HG02938 (cell line): Measurements from ENCODE around the gene CCDC178.

Experiments used
- ATAC-seq: cut with Tn5 transposase; IDR thresholded peaks from one replicate; pipeline ENCODE4 v1.9.1; 2021; ENCODE audit warnings: mild to moderate bottlenecking, moderate library complexity; ENCODE audit not compliant: unreplicated experiment

CCDC178 gene

DNA sequence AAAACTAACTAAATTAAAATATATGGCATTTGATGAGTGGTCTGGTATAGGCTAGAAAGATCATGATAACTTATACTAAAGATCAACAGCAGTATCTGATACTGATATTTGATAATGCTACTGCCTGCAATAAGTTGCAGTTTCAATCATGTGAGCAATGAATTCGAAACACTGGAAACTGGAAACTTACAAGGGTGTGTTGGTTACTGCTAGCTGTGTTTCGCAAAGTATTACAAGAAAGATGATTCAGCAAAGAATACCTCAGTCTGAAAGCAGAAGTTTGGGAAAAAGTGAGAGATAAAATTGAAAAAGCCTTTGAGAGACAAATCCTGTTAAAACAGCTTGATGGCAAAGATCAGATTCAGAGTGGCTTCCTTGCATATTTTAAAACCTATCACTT is 294.5 kb downstream of the CCDC178 start:
- ATAC-seq = no peak

DNA sequence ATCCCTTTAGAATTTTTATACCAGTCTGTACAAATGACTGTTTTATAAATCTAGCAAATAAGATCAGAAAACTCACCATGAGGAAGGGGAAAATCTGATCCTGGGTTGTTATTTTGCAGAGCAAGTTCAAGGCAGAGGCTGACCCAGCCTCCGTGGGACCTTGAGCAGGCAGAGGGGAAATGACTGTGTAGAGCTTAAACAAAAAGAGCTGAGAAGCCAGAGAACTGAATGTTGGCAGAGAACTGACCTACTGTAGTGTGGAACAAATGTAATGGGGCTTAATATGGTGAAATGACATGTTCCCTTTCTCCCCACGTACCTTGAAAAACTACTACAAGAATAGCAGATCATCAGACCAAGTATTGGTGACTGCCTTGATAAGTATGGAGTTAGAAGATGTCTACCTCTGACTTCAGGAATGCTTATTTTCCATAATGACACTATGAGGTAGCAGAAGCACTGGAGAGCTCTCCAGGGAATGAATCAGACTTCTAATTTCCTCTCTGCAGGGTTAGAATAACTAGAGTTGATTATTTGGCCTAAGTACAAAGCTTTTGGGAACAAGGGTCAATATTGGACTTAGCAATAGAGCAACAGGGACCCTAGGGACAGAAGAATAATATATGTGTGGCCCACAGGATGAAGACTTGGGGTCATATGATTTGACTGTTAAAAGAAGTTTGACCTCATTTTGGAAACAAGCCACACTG is 304.4 kb downstream of the CCDC178 start:
- ATAC-seq = no peak

DNA sequence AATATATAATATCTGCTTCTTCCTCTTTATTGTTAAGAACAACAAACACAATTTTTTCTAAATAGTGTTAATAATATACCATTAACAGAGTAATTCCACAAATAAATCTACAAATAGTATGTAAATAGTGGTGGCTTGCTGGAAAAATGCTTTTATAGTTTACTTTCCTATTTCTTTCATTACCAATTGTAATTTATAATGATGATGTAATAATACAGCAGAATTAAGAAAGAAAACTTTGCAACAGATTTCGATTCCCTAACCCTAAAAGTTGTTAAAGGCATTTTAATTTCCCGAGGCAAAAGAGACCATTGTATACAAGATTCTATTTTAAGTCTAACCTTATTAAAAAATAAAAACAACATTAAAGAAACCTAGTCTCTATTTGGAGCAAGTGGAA is 307.9 kb downstream of the CCDC178 start:
- no peak for ATAC-seq

DNA sequence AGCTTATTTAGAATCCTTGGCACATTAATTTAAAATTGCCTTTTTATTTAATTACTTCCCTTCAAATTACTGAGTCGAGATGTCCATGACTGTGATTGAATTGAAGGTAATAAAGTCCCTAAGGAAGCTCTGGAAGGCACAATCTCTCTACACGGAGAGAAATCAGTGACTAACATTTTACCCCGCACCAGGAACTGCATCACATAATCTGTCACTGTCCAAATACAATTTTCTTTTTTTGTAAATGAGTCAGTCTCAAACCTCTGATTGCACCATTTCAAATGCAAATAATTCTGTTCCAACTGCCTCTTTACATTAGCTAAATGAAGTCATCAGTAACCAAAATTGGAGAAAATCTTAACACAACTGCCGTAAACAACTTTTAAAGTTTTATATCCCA is 311.9 kb downstream of the CCDC178 start:
- no peak for ATAC-seq

DNA sequence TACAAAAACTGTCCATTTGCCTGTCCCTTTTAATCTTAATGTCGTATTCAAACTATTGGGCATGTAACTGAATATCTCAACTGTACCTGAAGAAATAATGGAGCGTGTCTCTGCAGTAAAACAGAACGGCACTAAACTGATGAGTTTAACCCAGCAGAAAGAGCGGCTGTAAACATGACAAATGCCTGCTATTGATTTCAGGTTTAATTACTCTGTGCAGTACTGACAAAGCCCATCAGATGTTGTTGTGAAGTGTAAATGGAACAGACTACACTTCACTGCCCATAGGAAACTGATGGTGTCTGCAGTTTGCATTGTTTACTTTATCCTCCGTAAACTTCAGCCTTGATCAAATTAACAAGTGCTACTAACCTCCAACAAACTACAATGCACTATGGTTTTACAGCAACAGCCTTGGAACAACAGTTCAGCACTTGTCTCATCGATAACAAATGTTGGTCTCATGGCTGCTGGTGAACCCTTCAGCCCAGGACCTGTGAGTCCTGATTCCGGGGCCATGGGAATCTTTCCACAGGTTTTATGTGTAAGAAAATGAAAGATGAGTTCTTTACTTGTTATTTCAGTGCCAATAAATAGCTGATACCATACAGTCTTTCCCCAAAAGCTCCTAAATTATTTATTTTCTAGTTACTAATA is 316.5 kb downstream of the CCDC178 start:
- ATAC-seq = no peak

DNA sequence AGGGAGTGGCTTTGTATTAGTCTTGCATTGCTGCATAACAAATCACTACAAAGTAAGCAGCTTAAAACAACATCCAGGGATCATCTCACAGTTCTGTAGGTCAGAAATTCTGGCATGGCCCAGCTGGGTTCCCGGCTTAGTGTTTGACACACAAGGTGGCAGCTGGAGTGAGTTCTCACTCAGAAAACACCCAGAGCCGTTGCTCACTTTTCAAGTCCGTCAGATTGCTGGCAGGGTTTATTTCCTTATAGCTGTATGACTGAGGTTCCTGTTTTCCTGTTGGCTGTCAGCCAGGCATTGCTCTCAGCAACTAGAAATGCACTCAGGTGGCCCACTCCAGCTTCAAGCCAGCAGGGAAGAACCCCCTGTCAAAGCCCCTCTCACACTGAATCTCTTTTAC is 324.1 kb downstream of the CCDC178 start:
- ATAC-seq = no peak

DNA sequence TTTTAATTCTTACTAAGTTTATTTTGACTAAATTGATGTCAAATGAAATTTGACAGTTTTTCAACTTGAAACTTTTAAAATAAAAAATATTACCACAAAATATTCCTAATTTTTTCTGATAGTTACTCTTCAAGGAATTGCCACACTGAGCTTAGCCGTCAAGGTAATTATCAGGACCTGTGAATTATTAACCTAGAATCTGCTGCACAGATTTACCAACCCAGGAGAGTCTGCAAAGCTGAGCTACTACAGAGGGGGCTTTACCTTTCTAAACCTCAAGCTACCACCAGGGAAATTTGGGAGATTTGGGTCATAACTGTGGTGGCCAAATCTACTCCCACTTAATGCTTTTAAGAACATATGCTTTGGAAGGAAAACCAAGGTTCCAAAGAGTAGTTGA is 324.6 kb downstream of the CCDC178 start:
- ATAC-seq = no peak

DNA sequence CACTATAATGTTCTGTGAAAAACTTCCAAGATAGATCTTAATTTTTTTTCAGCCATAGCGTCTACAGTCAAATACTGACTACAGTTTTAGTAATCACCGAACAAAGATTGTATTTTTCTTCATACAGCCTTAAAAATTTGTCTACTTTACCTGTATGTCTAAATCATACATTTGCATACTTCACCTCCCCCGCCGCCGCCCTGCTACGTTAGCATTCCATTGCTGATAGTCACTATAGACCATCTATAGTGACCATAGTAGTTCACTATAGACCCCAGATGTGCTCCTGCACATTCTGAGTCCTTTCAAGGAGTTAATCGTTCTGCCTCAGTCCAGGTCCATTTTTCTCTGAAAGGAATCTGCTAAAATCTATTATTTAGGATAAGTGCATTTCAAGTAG is 325.0 kb downstream of the CCDC178 start:
- no peak for ATAC-seq

DNA sequence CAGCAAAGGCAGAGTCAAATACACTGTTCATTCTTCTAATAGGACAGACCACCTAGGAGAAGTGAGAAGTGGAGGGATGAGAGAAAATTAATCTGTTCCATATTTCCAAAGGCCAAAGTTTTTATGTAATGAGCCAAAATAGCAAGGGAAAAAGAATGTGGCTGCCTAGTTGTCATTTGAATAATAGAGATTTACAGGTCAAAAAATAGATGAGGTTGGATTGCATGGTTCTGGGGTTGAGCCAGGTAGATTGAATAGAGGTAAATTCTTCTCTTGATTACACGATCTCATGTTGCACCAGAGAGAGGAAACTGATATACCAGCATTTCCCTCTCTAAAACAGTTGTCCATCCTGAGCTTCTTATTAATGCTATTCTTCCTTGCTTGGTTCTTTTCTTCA is 325.8 kb downstream of the CCDC178 start:
- ATAC-seq = no peak

DNA sequence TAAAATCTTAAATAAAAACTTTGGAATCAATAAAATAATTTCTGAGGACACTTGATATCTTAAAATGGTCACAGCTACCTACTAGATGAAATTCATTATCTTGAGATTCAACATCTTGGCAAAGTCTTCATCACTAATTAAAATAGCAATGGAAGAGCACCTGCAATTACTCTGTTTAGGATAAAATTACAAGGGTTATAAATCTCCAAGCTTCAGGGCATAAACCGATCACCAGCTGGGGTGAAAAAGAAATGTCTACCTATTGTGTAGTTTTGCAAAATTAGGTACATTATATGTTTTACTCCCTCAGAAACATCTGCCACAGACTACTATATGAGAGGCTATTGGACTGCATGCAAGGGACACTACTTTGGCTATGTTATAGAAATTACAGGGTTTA is 327.1 kb downstream of the CCDC178 start:
- ATAC-seq = no peak

DNA sequence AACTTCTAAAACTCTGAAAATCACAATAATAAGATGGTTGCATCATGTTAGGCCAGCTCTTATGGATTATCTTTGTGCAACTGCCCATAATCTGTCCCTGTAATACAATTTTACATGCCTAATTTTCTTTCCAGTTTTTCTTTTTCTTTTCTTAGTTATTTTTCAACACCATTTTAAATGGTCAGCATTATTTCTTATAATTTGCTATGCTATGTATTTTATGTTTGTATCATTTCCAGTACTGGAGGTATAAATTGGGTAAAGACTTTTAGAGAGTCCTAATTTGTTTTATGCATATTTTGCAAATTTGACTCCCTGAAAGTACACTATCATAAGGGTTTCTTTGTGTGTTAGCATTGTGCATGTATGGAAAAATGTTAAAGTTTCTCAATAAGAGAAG is 333.0 kb downstream of the CCDC178 start:
- ATAC-seq = no peak

DNA sequence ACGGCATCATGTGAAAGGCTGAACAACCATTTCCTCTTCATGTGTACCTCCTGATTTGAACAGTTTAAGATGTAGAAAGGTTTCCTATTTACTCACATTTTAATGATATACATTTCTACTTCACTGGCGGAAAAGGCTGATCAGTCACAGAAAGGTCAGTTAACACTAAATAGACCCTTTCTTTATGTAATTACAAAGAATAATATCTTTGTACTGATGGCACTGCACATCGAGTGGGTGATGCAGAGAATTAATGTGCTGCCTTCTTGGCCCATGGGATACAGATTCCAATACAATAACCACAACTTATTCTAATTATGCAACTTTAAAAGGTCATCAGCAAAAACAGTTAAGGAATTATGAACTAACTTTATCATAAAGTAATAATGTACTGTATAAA is 339.2 kb downstream of the CCDC178 start:
- no peak for ATAC-seq

DNA sequence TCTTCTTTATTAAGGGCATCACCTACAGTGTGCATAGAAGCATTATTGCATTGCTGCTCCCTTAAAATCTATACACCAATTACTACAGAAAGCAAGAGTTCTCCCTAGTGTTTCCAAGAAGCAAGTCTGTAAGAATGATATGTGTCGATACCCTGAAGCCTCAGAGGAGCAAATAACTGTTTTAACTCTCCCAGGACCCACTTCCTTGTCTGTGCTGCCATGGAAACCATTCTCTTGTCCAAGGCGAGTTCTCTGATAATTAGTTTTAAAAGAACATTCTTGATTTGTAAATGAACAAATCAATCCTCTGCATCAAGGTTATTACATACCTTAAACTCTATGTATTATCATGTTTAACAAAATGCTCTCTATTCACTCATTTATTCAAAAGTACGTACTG is 340.9 kb downstream of the CCDC178 start:
- no peak for ATAC-seq

DNA sequence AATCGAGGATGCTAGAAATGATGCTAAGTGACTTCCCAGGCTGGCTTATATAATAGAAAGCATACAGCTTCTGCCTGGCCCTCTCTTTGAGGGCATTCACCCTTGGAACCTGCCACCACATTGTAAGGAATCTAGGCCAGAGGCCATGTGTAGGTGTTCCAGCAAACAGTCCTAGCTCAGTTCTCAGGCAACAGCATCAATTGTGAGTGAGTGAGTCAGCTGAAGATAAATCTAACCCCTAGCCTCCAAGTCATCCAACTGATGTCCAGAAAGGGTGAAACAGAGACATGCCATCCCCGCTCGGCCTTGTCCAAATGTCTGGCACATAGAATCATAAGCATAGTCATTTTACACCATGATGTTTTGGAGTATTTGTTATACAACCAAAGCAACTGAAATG is 343.4 kb downstream of the CCDC178 start:
- ATAC-seq = no peak

DNA sequence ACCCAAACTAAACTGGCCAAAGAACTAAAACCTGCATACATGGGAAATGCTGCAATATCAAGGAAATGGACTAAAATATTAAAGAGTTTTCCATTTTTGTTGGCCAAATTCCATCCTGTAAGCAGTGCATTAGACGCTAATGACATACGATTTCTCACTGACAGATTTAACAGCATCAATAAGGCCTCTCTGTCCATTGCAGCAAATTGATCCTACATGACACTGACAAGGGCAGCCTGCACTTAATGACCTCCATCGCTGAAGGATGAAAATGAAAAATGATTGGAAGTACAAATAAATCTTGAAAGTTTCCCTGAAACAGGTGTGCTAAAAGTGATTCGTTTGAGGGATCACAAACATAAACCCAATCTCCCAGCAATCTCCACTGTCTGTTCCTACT is 350.1 kb downstream of the CCDC178 start:
- no peak for ATAC-seq

DNA sequence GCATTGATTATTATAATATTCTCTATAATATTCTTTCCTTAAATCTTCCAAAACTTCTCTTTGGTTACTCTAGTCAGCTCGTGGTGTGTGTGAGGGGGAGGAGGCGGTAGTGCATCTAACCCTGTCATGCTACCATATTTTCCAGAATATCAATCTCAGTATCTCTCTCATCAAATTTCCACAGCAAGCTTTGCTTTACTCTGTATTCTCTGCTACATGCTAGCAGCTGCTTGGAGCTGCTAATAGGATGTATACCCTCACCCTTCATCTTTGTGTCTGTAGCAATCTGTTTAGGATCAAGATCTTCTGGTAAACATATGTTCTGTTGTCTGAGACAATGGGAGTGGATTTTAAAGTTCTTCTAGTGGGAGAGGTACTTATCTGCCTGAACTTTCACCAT is 363.9 kb downstream of the CCDC178 start:
- ATAC-seq = no peak

DNA sequence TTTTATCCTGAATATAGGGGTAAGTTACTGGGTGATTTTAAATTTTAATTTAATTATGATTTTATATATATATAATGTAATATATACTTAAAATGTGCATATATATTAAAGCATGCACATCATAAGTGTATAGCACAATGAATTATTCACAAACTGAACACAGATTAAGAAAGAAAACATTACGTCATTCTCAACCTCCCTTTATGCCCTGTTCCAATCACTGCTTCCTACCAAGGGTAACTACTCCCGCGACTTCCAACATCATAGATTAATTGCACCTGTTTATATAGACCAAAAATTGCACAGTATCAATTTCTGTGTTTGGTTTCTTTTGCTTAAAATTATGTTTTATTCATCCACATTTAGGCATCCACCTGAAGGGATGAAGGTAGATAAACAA is 366.4 kb downstream of the CCDC178 start:
- ATAC-seq = no peak

DNA sequence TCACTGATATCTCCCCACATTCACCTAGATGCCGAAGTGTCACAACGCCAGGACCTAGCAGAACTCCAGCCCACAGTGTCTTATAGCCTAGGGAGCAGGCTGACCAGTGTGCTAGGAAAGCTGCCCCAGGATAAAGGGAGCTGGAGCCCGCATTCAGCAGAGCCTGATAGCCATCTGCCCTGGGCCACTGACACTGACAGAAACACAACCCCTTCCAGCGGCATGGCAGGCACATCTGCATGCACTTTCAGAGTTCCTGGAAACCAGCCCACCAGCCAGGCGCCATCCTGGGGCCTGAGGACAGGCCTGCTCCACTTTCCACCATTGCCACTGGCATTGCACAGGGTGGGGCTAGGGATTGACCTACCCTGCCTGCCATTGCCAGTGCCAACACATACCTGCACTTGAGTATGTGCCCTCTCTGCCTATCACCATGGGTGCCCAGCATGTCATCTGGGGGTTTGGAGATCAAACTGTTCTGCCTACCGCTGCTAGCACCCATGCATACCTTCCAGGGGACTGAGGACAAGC is 377.6 kb downstream of the CCDC178 start:
- no peak for ATAC-seq

DNA sequence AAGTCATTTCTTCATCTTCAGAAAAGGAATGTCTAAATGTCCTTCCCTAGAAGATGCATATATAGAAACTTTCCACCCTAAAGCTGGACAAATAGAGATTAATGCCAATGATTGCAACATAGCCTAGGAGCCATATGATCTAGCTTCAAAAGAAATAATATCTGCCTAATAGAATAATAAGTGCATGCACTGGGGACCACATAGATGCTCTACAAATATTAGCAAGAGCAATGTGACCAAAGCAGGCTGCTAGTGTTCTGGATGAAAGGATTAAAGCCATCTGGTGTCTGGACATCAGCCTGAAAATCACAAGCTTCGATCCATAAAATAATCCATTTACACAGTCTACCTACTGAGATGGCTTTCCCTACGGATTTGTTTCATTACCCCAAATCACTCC is 387.6 kb downstream of the CCDC178 start:
- no peak for ATAC-seq

DNA sequence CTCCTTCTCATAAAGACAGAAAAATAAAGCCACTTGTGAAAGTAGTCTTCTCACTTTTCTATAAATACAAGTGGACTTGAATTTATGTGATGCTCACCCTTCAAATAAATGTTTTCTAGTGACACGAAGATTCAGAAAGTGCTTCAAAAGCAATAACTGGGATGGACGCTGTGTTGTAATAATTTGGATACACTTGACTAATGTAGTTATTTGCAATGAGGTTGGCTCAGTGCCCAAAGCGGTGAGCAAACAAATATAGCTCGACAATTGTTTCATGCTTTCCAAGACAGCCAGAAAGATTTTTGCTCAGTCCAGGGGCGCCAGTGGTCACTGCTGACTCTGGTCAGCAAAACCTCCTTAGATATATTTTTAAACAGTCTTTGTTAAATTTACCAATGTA is 389.1 kb downstream of the CCDC178 start:
- ATAC-seq = no peak

DNA sequence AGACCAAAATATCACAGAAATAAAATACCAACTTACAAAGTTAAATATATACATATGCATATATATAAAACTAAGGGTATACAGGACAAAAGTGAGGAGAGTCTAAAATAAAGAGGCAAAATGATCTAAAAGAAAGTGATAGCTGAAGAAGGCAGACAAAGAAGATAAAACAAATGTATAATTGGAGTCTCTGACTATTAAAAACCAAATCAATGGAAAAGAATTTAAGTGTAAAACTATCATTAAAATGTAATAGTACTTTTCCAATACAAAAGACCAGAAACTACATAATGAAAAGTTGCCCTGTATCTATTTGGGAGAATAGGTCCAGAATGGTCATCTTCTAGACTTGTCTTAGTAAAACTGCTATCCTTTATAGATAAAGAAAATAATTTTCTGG is 400.3 kb downstream of the CCDC178 start:
- no peak for ATAC-seq

DNA sequence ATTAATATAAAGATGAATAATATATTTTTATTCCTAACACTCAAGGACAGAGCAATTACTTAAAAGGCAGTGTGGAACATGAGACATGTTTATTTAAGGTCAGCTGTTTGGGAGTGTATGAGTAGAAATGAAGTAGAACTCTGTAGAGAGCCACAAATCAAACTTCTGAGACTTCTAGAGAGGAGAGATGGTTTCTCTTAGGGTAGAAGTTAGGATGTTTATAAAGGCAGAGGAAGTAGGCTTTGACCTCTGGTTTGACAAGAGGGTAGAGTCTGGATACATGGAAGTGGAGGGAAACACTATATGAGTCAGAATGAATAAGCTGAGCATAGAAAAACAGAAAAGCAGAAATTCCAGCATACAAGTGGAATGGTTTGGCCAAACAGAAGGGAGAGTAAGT is 405.6 kb downstream of the CCDC178 start:
- ATAC-seq = no peak

DNA sequence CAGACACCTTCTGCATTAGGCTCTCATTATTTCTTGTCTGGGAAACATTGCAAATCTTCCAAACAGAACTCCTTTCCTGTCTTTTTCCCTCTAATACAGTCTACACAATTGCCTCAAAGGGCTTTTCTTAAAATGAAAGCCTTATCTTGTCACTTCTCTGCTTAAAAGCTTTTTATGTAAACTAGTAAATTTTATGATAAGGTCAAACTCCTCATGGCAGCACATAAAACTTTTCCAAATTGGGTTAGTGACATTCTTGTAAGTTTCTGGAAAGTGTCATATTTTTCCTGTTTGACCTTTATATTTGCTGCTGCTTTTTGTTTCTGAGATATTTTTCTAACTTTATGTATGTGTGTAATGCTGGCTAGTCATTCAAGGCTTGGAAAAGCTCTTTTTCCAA is 406.3 kb downstream of the CCDC178 start:
- no peak for ATAC-seq
